Glomerular visceral epithelial cell (primary cell): ENCODE data around the gene SFXN5.

Experiments used
- DNase-seq: peaks from one replicate; pipeline ENCODE4 v3.0.0-alpha.2; 2016; ENCODE audit errors: extremely low spot score

Gene SFXN5

DNA sequence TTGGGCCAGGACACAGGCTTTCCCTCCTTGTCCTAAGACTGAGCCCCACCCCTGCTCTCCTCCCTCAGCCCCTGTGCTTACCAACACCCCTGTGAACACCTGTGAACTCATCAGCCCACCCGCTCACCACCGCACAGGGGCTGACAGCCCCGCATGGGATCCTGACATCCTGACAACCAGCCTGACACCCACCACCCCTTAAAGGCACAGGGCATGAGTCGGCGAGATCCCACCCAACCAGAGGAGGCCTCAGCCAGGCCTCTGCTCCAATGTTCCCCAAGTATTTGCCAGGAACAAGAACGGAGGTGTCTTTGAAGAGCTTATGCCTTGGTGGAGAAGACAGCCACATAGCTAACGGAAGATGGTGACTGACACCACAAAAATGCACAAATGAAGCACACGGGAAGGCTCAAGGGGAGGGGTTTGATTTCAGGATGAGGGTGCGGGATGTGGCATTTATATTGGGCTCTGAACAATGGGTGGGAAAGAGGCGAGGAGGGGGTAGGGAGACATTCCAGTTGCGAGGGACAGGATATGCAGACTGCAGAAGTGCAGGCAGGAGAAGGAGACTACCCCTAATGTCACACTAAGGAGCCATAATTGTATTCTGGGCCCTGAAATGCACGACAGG is 30.2 kb upstream of the SFXN5 start:
- DNase-seq = peak; percentile 39

DNA sequence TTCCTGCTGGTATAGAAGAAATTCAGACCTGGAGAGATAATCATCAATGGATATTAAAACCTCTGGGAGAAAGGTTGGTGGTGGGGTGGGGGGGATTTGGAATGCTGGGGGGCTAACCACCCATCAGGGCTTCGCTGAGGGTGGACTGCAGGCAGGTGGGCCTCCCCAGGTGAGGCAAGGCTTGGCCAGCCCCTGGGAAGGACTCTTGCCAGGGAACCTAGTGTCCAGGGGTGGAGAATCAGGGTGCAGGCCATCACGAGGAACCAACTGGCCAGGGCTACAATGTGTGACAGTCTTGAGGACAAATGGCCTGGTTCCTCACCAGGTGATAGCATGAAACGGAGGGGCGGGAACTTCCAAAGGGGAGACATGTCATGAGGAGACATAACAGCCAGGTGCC is 29.4 kb upstream of the SFXN5 start:
- DNase-seq = no peak

DNA sequence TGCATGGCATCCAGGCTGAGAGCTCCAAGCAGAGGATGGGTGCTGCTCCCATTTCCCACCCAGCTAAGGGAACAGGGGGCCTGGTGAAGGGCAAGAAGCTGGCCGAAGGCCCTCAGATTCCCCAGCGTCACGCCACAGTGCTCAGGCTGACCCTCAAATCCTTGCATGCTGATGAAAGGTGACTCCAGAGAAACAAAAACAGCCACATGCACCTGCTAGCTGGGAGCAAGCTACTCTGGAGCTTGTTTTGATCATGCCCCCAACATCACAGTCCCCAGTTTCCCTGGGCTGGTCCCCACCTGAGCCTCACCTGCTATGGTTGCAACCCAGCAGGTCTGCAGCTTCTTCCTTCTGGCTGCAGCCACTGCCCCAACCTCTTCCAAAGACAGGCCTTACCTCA is 28.0 kb upstream of the SFXN5 start:
- DNase-seq = no peak

DNA sequence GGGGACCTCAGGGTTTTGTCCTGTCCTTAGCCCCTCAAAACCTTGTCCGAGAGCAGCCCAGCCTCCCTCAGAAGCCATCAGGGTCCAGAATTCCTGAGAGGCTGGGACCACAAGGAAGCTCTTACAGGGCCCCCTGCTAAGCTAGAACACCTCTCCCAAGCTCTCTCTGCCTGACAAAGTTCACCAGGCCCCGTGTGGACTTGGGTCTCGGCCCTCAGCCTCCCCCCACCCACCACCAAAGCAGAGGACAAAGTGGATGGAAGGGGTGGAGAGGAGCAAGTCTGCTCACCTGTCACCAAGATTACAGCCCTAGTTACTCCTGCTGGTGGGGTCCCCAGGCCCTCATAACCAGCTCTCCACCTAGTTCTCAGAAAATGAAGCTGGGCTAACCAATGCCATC is 24.4 kb upstream of the SFXN5 start:
- no peak for DNase-seq

DNA sequence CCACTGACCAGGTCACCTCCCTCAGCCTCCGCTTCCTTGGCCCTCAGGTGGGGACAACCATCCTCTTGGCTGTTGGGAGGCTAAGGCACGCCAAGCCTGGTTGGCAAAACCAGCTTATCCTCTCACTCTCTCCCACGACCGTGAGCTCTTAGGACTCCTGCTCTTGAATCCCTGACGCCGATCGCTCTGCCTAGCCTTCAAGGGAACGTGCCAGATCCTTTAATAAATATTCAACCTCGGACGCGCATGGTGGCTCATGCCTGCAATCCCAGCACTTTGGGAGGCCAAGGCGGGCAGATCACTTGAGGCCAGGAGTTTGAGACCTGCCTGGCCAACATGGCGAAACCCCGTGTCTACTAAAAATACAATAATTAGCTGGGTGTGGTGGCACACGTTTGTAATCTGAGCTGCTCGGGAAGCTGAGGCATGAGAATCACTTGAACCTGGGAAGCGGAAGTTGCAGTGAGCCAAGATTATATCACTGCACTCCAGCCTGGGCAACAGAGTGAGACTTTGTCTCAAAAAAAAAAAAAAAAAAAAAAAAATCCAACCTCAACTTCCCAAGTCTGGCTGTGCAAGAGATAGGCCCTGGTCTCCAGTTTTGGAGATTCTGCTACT is 22.2 kb upstream of the SFXN5 start:
- peak; percentile 56 for DNase-seq

DNA sequence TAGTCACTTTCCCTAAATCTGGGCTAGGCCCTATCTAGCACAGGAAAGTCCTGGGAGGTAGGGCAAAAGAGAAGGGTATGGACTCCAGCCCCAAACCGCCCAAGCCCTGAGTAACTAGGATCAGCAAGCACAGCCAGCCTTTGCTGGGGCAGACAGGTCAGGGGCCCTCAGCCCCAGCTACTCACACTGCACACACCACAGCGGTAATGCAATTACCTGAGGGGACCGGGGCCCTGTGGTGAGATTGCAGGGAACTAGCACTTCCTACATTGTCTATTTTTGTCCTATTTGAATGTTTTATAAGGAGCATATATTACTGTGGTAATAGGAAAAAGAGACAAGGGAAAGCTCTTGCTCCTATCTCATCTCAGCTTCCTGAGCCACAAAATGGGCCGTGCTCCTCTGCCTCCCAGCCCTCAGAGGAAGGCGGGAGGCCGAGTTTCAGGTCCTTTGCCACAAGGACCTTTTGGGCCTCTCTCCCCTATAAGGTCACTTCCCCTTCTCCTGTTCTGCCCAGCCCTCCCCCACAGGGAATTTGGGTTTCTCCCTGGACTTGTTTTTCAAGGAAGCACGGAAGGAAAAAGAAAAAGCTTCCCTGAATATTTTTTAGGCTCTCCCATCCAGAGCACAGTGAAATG is 20.8 kb upstream of the SFXN5 start:
- DNase-seq = no peak

DNA sequence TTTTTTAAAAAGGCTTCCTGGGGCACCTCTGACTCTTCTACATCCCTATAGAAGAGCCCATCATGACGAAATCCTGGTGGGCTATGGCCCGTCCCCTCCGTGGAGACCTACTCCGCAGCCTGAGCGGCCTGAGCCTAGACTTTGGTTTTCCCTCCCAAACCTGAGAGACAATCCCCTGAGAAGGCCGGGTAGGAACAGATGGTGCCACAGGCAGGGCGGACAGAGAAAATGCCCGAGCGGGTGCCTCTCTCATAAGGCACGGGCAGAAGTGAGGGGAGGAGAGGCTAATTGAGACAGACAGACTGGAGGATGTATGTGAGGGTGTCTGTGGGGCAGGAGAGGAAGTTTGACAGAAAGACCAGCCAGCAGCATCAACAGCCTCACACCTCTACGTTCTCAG is 20.2 kb upstream of the SFXN5 start:
- no peak for DNase-seq

DNA sequence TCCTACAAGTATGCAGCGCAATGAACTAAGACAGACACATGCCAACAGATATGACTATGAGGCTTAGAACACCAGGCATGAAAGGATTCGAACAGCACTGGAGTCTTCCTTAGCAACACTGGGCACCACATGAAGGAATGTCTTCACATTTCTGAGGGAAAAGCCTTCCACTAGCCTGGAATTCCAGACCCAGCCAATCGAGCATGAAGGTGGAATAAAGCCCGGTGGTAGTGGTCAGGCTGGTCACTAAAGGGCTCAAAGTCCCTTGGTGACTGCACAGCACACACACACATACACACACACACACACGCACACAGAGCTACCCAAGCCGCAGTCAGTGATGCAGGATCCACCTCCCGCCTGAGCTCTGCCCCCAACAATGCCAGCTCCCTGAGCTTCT is 19.7 kb upstream of the SFXN5 start:
- DNase-seq = peak; percentile 94

DNA sequence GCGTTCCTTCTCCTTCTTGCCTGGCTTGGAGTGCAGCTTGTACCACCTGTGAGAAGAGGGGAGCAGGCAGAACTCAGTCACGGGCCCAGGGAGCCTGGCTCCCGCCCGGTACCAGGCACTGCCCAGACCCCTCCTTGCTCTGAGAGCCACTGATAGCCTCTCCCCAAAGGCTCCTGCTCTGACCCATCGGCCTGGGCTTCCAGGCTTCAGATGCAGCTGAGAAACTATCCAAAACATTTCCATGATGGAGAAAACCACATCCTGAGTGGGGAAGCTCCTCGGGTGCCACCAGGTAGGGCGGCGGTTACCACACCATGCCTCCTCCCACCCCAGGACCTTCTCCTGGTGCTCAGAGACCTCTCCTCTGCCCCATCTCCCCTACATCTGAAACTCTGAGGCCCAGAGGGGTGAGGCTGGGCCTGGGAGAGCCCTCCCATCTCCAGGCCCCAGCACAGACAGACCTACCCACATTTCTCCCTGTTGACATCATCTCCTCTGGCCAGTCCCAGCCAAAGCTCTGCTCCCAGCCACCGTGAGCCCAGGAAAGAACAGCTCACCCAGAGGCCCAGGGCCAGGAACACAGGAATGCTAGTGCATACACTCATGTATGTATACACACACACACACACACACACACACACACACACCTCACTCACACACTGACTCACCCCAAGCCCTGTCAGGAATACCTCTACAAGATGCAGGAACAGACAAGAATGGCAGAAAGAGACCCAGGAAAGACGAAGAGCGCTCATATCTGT is 17.9 kb upstream of the SFXN5 start:
- peak; percentile 97 for DNase-seq

DNA sequence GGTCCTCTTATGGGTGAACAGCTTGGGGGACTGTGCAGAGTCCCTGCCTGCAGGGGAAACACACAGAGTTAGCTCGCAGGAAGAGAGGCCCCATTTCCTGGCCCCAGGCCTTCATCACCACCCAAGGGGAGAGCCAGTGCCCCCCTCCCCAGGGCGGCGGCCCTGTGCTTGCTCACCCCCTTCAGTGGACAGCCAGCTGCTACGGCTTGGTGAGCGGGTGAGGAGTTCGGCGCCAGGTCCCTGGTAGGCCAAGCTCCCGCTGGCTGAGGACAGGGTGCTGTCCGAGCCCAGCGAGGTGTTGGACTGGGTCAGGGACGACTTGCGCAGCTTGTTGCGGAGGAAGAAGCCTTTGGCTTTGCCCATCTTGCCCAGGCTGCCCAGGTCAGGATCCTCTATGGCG is 17.2 kb upstream of the SFXN5 start:
- no peak for DNase-seq

DNA sequence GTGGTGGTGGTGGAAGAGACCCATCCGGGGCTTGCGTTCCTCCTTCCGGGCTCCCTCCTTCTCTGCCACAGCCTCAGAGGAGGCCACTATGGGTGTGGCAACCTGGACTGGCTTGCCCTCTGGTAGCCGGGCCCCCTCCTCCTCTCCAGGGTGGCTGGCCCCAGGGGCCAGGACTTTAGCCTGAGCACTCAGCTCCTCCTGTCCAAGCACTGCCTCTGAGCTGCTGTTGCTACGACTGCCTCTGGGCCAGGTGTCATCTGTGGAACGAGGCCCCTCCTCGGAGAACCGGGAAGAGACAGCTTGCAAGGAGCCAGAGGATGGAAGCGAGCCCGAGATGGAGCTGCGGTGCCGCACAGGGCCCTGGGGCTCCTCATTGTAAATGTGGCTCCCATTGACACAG is 16.7 kb upstream of the SFXN5 start:
- no peak for DNase-seq

DNA sequence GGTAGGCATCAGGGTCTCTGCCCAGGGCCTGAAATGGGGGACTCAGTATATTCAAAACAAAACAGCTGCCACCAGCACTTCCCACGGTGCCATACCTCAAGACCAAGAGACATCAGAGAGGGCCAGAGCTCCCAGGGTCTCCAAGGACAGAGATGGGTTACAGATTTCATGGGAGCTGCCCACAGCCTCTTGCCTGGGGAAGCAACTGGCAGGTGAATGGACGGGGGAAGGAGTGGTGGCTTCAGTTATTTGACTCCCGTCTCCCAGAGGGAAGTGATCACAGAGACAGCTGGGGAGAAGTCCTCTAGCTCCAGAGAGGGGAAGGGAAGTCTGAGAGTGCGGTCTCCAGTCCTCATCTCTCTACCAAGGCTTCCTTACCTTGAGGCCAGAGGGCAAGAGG is 15.8 kb upstream of the SFXN5 start:
- no peak for DNase-seq

DNA sequence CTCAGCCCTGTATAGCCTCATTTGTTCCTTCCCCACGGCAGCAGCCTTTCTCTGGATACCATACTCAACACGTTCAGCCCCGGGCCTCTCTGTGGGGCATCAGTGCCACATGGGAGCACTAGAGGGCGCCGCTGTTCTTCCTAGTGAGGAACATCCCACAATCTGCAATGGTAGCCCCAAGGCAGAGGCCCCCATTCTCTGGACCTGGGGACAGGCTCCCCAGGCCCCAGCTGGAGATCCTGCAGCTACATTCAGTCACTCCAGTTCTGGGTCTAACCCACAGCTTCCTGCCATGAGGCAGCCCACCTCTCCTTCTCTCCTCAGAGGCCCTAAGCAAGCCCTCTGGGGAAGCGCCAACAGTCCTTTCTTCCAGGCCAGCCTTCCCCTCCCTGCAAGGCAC is 14.2 kb upstream of the SFXN5 start:
- DNase-seq = peak; percentile 78

DNA sequence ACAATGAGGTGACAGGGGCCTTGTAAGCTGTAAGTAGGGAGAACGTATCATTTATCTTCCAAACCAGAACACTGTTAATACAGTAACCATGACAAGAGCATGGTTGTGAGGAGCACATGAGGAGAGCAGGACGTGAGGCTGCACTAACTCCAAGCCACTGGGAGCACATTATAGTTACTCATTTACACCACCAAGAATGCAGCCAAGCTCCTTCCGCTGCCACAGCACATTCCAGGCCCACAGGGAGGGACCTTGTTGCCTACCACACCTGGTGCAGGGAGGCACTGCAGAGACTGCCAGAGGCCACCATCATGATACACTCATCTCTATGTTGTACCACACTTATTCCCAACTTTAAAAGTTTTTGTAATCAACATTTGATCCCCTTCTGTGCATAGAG is 13.5 kb upstream of the SFXN5 start:
- peak; percentile 71 for DNase-seq

DNA sequence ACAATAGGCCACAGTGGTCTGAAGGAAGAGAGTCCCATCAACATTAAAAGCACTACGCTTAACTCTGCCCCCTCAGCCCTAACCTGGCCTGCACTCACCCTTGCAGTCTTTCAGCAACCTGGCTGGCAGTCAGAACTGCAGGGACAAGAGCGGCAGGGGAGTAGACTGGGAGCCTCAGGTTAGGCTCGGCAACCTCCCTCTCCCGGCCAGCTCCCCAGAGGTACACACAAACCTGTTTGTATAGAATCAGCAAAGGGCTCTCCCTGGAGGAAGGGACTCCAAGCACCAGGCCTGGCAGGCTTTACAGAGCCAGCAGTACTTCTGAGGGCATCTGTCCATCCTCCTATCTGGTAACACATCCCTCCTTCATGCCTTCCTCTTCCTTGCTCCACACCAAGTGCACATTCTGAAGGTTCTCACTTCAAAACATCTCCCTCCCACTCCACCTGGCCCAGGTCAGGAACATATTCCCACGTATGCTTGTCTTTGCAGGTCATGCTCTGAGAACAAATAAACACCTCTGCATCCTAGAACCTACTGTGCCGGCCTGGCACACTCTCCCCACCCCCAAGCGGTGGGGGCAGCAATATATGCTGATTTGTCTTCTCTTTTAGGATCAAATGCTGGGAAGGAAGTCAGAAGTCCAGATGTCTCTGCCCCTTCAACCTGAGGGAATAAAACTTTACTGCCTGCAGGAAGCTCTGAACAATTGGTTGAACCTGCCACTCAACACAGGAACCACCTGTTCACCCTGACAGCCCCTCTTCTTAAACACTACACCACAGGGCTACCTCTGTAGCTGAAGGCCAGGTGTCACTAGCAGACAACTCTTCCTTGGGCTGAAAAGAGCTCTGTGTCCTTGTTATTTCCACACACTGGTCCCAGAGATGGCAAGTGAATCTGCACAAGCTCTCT is 12.6 kb upstream of the SFXN5 start:
- DNase-seq = no peak

DNA sequence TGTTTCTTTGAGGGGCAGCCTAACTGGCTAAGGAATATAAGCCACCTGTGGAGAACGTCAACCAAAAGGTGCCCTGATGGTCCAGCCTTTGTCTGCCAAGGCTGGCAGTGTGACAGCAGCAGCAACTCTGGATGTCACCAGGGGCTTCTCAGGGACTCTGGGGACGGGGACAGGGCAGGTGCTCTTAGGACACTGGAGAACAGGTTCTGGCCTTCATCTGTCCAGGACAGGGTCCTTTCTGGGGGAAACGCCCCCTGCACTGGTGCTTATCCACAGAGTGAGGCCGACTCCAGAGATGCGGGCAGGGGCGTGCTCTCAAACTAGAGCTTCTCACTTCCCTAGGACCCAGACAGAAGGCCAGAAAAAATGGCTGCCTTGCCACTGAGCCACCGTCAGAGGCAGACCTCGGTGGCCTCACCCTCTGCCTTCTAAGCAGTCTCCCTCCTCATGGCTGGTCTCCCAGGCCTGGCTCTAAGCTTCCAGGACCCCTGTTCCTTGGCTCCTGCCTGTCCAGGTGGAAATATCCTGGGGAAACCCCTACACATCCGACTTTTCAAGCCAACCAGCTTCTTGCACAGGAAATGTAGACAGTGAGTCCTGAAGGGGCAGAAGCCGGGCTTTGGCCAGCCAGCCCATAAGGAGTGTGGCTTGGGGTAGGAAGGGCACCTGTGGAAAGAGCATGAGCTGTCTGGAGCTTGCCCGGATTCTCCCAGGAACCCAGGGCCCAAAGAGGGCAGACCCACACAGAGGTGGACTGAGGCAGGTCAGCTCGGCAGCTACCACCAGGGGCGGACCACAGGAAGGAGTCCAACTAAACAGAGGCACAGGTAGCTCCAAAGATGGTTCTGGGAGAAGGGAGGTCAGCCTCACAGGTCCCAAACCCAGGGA is 11.3 kb upstream of the SFXN5 start:
- DNase-seq = no peak

DNA sequence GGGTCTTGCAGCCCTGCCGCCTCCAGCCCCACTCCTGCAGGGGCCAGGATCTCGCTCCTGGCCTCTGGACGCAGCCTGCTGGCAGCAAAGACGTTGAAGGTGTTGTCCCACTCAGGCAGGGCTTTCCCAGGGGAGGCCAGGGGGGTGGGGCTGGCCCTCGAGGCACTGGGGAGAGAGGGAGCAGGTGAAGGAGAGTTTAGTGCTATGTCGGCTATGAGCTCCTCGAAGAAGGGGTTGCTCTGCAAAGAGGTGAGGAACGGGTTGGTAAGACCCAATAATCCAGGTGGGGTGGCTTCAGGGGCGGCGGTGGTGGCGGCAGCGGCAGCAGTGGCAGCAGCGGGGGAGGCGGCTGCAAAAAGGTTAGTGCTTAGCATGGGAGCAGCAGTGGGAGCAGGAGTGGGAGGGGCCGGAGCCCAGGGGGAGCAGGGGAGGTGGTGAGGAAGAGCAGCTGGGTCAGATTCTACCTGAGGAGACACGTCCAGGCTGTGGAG is 9.7 kb upstream of the SFXN5 start:
- DNase-seq = no peak

DNA sequence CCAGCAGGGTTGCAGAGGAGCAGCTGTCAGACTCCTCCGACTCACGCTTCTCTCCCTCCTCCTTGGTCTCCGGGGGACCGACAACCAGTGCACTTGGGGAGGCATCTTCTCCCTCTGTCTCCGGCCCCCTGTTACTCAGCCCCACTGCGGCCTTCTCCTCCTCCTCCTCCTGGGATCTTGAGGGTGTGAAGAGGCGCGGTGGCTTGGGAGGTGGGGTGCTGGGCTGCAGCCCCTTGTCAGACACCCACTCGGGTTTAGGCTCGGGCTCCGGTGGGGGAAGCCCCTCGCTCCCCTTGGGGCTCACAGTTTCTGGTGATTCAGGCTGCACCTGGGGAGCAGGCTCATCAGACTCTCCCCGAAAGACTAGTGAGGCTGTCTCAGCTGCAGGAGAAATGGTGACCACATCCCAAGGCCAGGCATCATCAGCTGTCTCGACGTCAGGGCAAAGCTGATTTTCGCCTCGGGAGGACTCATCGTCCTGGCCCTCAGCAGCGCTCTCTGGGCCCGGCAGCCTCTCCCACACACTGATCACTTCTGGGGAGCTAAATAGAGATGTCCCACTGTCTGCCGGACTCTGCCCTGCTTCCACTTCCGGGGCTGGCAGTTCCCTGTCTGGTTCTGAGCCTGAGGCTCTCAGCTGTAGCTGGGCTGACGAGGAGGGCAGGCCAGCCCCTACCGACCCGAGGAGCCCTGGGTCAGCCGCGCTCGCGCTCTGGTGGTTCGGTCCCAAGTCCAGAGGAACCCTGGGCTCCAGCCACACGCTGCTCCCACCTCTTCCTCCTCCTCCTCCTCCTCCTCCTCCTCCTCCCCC is 9.0 kb upstream of the SFXN5 start:
- no peak for DNase-seq

DNA sequence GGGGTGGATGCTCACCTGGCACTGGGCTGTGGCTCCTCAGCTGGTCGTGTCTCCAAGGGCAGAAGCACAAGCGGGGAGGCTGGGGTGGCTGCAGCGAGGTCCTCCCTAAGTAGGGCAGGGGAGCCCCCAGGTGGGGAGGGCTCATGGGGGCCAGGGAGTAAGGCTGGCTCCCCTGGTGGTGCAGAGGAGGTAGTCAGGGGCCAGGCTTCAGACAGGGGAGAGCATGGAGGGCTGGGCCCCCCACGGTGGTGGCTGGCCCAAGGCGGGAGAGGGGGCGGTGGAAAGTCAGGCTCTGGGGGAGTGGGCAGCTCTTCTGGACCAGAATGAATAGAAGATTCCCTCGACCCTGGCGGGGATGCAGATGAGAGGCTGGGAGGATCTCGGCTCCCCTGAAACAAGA is 8.1 kb upstream of the SFXN5 start:
- no peak for DNase-seq
